Esophagus (tissue), 2 donors: ENCODE measurements around the gene CPB2. TPM values are rescaled to one million over a fixed set of nuclear protein-coding genes. Genes with fewer than 3 reads are reported as not detected.

Experiments used
- H3K27ac ChIP-seq, 2 donors: one replicate each; pipeline ENCODE4 v1.5.1; 2013; ENCODE audit warnings: low read depth in 2 of 2, mild to moderate bottlenecking in 2 of 2, inconsistent platforms in 1 of 2, low read length in 1 of 2, moderate library complexity in 1 of 2
- H3K27me3 ChIP-seq, 2 donors: one replicate each; pipeline ENCODE4 v1.6.1; 2013; ENCODE audit warnings: low read length in 2 of 2, control low read depth in 1 of 2, mild to moderate bottlenecking in 1 of 2; ENCODE audit not compliant: insufficient read depth in 2 of 2, control insufficient read depth in 1 of 2
- H3K36me3 ChIP-seq, 2 donors: one replicate each; pipeline ENCODE4 v1.6.1; 2013; ENCODE audit warnings: low read length in 1 of 2; ENCODE audit not compliant: control insufficient read depth in 2 of 2, insufficient read depth in 2 of 2
- H3K4me1 ChIP-seq, 2 donors: one replicate each; pipeline ENCODE4 v1.6.1; 2013; ENCODE audit warnings: low read length in 1 of 2; ENCODE audit not compliant: control insufficient read depth in 2 of 2, insufficient read depth in 2 of 2
- H3K4me3 ChIP-seq, 2 donors: one replicate each; pipeline ENCODE4 v1.5.1; 2013; ENCODE audit warnings: low read length in 2 of 2, mild to moderate bottlenecking in 2 of 2, low read depth in 1 of 2, moderate library complexity in 1 of 2
- H3K9me3 ChIP-seq, 2 donors: one replicate each; pipeline ENCODE4 v1.6.1; 2013; ENCODE audit warnings: mild to moderate bottlenecking in 2 of 2, low read depth in 1 of 2, low read length in 1 of 2, moderate library complexity in 1 of 2; ENCODE audit not compliant: control insufficient read depth in 2 of 2, insufficient read depth in 1 of 2
- WGBS, 2 donors: extraction: QIAGEN DNeasy Blood & Tissue Kit; methylation state at CpG; one replicate each; pipeline ENCODE4 v1.1.7; 2013; 5-methylcytosine and 5-hydroxymethylcytosine counted together
- polyA plus RNA-seq, 2 donors: library from polyadenylated mRNA; stranded (reverse); fragments of 200-250 nt; gene quantifications; one replicate each; pipeline ENCODE4 v1.2.3, GENCODE V29; 2013
- donor health status: healthy with polysubstance abuse.
- donor health status: Bipolar disorder and iron deficiency.

The CPB2 gene
- polyA plus RNA-seq, 2 donors, result not detected

DNA sequence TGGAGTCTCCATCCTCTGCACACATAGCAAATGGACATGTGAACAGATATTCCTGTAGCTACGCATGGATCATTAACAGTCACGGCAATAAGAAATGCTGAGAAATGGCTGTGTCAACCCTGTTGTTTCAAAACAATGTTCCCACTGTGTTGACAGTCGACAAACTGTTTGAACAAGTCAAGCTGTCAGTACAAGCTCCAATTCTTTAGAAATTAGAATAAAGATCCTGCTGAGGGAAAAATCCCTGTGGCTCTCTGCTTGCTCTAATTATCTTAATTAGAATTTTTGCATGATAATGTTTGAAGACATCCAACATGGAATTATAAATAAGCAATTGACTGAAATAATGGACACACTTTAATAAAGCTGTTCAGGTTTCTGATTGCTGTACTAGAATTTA lies 37.9 kb upstream of the CPB2 start:
- WGBS, 2 donors, result 54 to 59% methylated on average over 3 of the region's 3 CpGs
- Histone ChIP-seq H3K27ac (no peak overlapping the region), H3K36me3 (no peaks in the 10 kb centered on the region), H3K27me3 (no peaks in the 10 kb centered on the region), H3K9me3 (no peaks in the 10 kb centered on the region), H3K4me3 (no peak overlapping the region), H3K4me1 (no peaks in the 10 kb centered on the region)

DNA sequence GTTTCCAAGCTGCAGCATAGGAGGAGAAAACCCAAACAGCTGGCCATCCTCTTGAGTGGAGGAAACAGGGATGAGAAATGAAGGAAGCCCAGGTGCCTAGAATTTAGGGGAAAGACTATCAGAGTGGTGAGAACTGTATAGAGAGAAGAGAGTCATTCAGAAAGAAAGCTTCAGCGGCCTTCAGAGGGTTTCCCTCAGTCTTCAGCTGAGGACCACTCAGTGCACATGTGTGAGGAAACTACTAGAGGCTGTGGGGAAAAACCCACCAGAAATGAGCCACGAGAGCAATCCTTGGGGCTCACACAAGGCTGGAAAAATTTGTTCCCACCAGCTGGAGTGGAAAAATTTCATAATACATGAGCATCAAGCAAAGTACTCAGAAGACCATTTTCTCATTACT lies 35.2 kb upstream of the CPB2 start:
- H3K4me1 ChIP-seq, result no peaks in the 10 kb centered on the region
- no peaks in the 10 kb centered on the region for H3K27me3 ChIP-seq
- H3K4me3 ChIP-seq, result no peak overlapping the region
- H3K27ac ChIP-seq, result no peak overlapping the region
- 66 to 78% methylated on average over 2 of the region's 2 CpGs for WGBS, 2 donors
- H3K36me3 ChIP-seq, result no peaks in the 10 kb centered on the region
- no peaks in the 10 kb centered on the region for H3K9me3 ChIP-seq

GRCh38 chr13:46137627-46138317 lies 32.9 kb upstream of the CPB2 start:
- H3K4me3 ChIP-seq, result no peak overlapping the region
- no peak overlapping the region for H3K27ac ChIP-seq
- H3K36me3 ChIP-seq, result no peaks in the 10 kb centered on the region
- H3K9me3 ChIP-seq, result no peaks in the 10 kb centered on the region
- 62 to 68% methylated on average over 2 of the region's 2 CpGs for WGBS, 2 donors
- H3K4me1 ChIP-seq, result no peaks in the 10 kb centered on the region
- H3K27me3 ChIP-seq, result peaks cover 0 to 1% of the 10 kb centered on the region in 2 donors

GRCh38 chr13:46136688-46137087 lies 31.9 kb upstream of the CPB2 start:
- no peak overlapping the region for H3K27ac ChIP-seq
- no peaks in the 10 kb centered on the region for H3K4me1 ChIP-seq
- H3K4me3 ChIP-seq, result no peak overlapping the region
- no peaks in the 10 kb centered on the region for H3K36me3 ChIP-seq
- H3K27me3 ChIP-seq, result peaks cover 0 to 2% of the 10 kb centered on the region in 2 donors
- WGBS, 2 donors, result 87 to 93% methylated on average over 4 of the region's 4 CpGs
- H3K9me3 ChIP-seq, result no peaks in the 10 kb centered on the region

DNA sequence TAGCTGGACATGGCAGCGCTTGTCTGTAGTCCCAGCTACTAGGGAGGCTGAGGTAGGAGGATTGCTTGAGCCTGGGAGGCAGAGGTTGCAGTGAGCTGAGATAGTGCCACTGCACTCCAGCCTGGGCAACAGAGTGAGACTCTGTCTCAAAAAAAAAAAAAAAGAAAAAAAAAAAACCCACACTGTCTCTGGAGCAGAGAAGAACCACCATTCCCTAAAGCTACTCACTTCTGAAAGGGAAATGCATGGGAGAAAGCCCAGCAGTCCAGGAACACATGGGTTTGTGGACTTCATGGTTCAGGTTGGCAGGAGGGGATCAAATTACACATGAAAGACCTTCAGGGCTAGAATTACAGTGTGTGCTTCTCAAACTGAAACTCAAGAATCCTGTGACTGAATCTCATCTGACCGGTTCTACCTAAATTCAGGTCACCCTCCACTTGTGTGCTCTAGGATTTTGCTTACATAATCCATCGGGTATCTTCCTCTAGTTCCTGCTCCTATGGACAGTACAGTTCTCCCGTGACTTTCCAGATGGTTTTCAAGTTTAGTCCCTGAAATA lies 30.2 kb upstream of the CPB2 start:
- H3K9me3 ChIP-seq, result no peaks in the 10 kb centered on the region
- H3K27me3 ChIP-seq, result peaks cover 0 to 2% of the 10 kb centered on the region in 2 donors
- 47 to 48% methylated on average over 4 of the region's 4 CpGs for WGBS, 2 donors
- no peak overlapping the region for H3K4me3 ChIP-seq
- H3K36me3 ChIP-seq, result no peaks in the 10 kb centered on the region
- H3K4me1 ChIP-seq, result no peaks in the 10 kb centered on the region
- no peak overlapping the region for H3K27ac ChIP-seq

DNA sequence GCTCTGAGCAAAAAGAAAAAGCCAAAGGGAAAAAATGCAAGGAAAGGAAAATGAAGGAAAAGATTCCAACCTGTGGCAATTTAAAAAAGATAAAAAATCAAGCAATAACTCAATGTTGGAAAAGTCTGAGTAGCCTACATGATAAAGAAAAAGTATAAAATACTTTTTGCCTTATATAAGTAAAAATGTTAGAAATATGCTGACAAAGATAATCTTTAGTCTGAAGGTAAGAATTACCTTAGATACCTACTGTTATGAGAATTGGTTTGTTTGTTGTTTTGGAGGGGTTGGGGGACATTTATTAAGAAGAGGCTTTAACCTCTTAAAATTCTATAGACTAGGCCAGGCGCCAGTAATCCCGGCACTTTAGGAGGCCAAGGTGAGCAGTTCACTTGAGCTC lies 29.7 kb upstream of the CPB2 start:
- WGBS, 2 donors, result 65 to 81% methylated on average over 2 of the region's 2 CpGs
- Histone ChIP-seq H3K4me3 (no peak overlapping the region), H3K27ac (no peak overlapping the region), H3K9me3 (no peaks in the 10 kb centered on the region), H3K27me3 (peaks cover 0 to 2% of the 10 kb centered on the region in 2 donors), H3K4me1 (no peaks in the 10 kb centered on the region), H3K36me3 (no peaks in the 10 kb centered on the region)

DNA sequence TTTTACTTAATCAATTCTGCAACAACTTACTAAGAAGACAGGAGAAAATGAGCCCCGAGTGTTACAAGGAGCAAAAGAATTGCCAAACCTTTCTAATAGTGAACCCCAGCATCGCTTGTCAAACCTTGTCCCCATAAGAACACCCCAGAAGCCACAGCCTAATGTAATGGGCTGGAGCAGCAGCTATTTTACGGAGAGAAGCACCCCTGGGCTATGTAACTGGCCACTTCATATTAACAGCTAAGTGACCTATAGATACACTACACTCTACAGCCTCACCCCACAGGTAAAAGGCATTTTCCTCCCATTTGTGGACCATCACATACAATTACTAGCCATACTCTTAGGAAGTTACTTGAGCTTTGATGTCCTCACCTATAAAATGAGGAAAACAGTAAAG lies 27.3 kb upstream of the CPB2 start:
- Histone ChIP-seq H3K4me1 (no peaks in the 10 kb centered on the region), H3K27ac (no peak overlapping the region), H3K4me3 (no peak overlapping the region), H3K27me3 (peaks cover 0 to 2% of the 10 kb centered on the region in 2 donors), H3K36me3 (no peaks in the 10 kb centered on the region), H3K9me3 (no peaks in the 10 kb centered on the region)
- WGBS, 2 donors, result 96% methylated on average over 3 of the region's 3 CpGs

DNA sequence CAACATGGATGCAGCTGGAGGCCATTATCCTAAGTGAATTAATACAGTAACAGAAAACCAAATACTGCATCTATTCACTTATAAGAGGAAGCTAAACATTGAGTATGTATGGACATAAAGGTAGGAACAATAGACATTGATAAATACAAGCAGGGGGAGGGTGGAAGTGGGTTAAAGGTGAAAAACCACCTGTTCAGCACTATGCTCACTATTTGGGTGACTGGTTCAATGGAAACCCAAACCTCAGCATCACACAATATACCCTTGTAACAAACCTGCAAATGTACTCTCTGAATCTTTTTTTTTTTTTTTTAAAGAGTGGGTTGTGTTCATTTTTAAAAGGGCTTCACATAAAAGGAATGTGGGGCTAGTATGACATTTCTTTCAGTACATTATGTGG lies 26.9 kb upstream of the CPB2 start:
- Histone ChIP-seq H3K4me3 (no peak overlapping the region), H3K36me3 (no peaks in the 10 kb centered on the region), H3K27ac (no peak overlapping the region), H3K4me1 (no peaks in the 10 kb centered on the region), H3K27me3 (peaks cover 0 to 2% of the 10 kb centered on the region in 2 donors), H3K9me3 (no peaks in the 10 kb centered on the region)

GRCh38 chr13:46129955-46130618 lies 25.3 kb upstream of the CPB2 start:
- WGBS, 2 donors, result 72 to 91% methylated on average over 3 of the region's 3 CpGs
- Histone ChIP-seq H3K27me3 (peaks cover 0 to 2% of the 10 kb centered on the region in 2 donors), H3K27ac (no peak overlapping the region), H3K9me3 (no peaks in the 10 kb centered on the region), H3K36me3 (no peaks in the 10 kb centered on the region), H3K4me1 (no peaks in the 10 kb centered on the region), H3K4me3 (no peak overlapping the region)

DNA sequence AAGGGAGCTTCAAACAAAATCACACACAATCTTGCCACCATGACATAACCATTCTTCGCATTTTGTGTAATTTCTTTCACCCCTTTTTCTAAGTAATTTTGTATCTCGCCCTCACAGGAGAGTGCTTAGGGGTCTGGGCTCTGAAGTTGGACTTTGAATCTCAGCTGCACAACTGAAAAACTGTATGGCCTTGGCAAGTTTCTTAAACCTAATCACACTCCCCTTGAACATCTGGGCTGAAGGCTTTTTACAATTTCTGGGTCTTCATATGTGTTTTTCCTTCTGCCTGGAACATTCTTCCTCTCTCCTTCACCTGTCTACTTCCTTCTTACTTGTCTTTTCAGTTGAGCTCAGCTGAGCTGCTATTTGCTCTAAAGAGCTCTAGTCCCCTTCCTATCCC lies 24.3 kb upstream of the CPB2 start:
- peaks cover 0 to 2% of the 10 kb centered on the region in 2 donors for H3K27me3 ChIP-seq
- H3K4me3 ChIP-seq, result no peak overlapping the region
- WGBS, 2 donors, result 94 to 95% methylated on average over 2 of the region's 2 CpGs
- H3K4me1 ChIP-seq, result no peaks in the 10 kb centered on the region
- no peaks in the 10 kb centered on the region for H3K36me3 ChIP-seq
- H3K27ac ChIP-seq, result no peak overlapping the region
- no peaks in the 10 kb centered on the region for H3K9me3 ChIP-seq
